Smooth muscle cell (in vitro differentiated cells): Measurements from ENCODE around the gene CFAP47. TPM values are rescaled to one million over a fixed set of nuclear protein-coding genes. Genes with fewer than 3 reads are reported as not detected.

ENCODE experiments used
- DNase-seq: peaks from one replicate; lab custom pipeline; 2025; ENCODE audit not compliant: unreplicated experiment; lab: John Stamatoyannopoulos, UW
- H2AFZ ChIP-seq: fragments of 200-600 bp; sonication (generic); 2 replicates; pipeline ENCODE4 v1.6.0; 2016; ENCODE audit warnings: antibody characterized with exemption, low read depth, mild to moderate bottlenecking
- H3F3A ChIP-seq: fragments of 200-600 bp; sonication (generic); 2 replicates; pipeline ENCODE4 v1.6.0; 2017; ENCODE audit warnings: antibody characterized with exemption, low read depth
- H3K27ac ChIP-seq: fragments of 200-600 bp; sonication (generic); 2 replicates; pipeline ENCODE4 v1.5.1; 2016; ENCODE audit warnings: low read depth, mild to moderate bottlenecking
- H3K27me3 ChIP-seq: fragments of 200-600 bp; sonication (generic); 2 replicates; pipeline ENCODE4 v1.6.1; 2016; ENCODE audit warnings: low read depth, mild to moderate bottlenecking
- H3K36me3 ChIP-seq: fragments of 200-600 bp; sonication (generic); 2 replicates; pipeline ENCODE4 v1.5.1; 2016; ENCODE audit warnings: low read depth
- H3K4me1 ChIP-seq: fragments of 200-600 bp; sonication (generic); 2 replicates; pipeline ENCODE4 v1.5.1; 2016; ENCODE audit warnings: low read depth
- H3K4me2 ChIP-seq: fragments of 200-600 bp; sonication (generic); 2 replicates; pipeline ENCODE4 v1.6.0; 2016; ENCODE audit warnings: mild to moderate bottlenecking
- H3K4me3 ChIP-seq: fragments of 200-600 bp; sonication (generic); 2 replicates; pipeline ENCODE4 v1.5.1; 2016; ENCODE audit warnings: mild to moderate bottlenecking
- H3K79me2 ChIP-seq: fragments of 200-600 bp; sonication (generic); 2 replicates; pipeline ENCODE4 v1.6.0; 2016; ENCODE audit warnings: low read depth, mild to moderate bottlenecking
- H3K9ac ChIP-seq: fragments of 200-600 bp; sonication (generic); 2 replicates; pipeline ENCODE4 v1.6.0; 2016; ENCODE audit warnings: low read depth
- H3K9me3 ChIP-seq: fragments of 200-600 bp; sonication (generic); replicated peaks from 2 replicates; pipeline ENCODE4 v1.5.1; 2016; ENCODE audit warnings: low read depth
- H4K20me1 ChIP-seq: fragments of 200-600 bp; sonication (generic); 2 replicates; pipeline ENCODE4 v1.6.0; 2016; ENCODE audit warnings: low read depth
- WGBS: methylation state at CpG from one replicate; pipeline ENCODE4 v1.1.7; 2016; ENCODE audit warnings: low lambda C conversion rate; 5-methylcytosine and 5-hydroxymethylcytosine counted together
- polyA plus RNA-seq: library from polyadenylated mRNA; unstranded; fragments of >200 nt; fragmentation: Nextera tagmentation; extraction: Ambion mirVana; gene quantifications from 2 replicates; pipeline ENCODE4 v1.2.1, GENCODE V29; 2016
- total RNA-seq: library from RNA; depleted of rRNA; stranded (reverse); fragments of >200 nt; gene quantifications from 2 replicates; pipeline ENCODE4 v1.2.3, GENCODE V29; 2014
- TF ChIP-seq, protein P1 (sequence below): fragments of 200-600 bp; sonication (generic); IDR thresholded peaks from 2 replicates; pipeline ENCODE4 v1.5.1; 2017; ENCODE audit warnings: borderline replicate concordance, mild to moderate bottlenecking, antibody characterized with exemption; ENCODE audit not compliant: insufficient read depth, poor library complexity, severe bottlenecking

Gene CFAP47
- total and polyA plus RNA-seq, 2 experiments from 2014 or later, result 0.04 to 0.22 TPM

DNA sequence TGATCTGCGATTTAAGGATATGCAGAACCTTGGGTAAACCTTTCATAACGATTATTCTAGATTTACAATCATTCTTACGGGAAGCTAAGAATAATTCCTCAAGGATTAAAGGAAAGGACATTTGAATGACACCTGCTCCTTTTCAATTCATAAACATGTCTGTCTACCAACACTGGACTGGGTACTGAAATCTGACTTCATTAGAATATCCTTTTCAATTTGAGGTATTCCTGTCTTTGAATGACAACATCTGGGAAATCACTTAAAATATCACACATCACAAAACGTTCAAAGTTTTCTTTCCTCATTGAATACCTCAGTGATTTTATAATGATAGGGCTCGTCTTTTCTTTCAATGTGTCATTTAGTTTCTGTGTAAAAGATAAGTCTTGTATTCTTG lies 87.7 kb downstream of the CFAP47 start:
- 62% methylated on average over 5 of the region's 5 CpGs for WGBS
- Histone ChIP-seq H3K4me1 (no peaks in the 10 kb centered on the region), H3K79me2 (no peaks in the 10 kb centered on the region), H3K4me3 (no peak overlapping the region), H3K27me3 (no peaks in the 10 kb centered on the region), H3K36me3 (no peaks in the 10 kb centered on the region), H3F3A (no peaks in the 10 kb centered on the region), H2AFZ (no peak overlapping the region), H4K20me1 (no peaks in the 10 kb centered on the region), H3K9me3 (no peaks in the 10 kb centered on the region), H3K9ac (no peak overlapping the region), H3K27ac (no peak overlapping the region), H3K4me2 (no peak overlapping the region)
- TF ChIP-seq, protein P1, sequence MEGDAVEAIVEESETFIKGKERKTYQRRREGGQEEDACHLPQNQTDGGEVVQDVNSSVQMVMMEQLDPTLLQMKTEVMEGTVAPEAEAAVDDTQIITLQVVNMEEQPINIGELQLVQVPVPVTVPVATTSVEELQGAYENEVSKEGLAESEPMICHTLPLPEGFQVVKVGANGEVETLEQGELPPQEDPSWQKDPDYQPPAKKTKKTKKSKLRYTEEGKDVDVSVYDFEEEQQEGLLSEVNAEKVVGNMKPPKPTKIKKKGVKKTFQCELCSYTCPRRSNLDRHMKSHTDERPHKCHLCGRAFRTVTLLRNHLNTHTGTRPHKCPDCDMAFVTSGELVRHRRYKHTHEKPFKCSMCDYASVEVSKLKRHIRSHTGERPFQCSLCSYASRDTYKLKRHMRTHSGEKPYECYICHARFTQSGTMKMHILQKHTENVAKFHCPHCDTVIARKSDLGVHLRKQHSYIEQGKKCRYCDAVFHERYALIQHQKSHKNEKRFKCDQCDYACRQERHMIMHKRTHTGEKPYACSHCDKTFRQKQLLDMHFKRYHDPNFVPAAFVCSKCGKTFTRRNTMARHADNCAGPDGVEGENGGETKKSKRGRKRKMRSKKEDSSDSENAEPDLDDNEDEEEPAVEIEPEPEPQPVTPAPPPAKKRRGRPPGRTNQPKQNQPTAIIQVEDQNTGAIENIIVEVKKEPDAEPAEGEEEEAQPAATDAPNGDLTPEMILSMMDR, result no peak
- DNase-seq, result no peak

DNA sequence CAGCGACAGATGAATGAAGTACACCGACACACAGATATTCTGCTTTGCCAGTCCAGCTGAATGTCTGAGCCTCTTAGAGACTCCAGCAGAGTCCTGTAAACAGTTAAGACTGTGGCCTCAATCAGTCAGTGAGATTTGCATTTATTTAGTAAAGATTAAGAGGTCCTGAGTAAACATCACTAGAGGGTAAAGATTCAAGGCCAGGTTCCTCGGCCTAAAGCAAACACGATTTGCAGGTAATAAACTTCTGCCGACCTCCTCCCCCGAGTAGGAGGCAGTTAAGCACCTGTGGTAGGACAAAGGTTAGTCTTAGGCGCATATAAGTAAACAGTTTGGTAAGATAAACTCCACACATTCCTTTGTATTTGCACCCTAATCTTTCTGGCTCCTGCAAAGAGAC lies 99.6 kb downstream of the CFAP47 start:
- no peak overlapping the region for H3K9ac ChIP-seq
- no peak overlapping the region for H3K4me3 ChIP-seq
- no peaks in the 10 kb centered on the region for H3K36me3 ChIP-seq
- H3K9me3 ChIP-seq, result no peaks in the 10 kb centered on the region
- H4K20me1 ChIP-seq, result no peaks in the 10 kb centered on the region
- H3F3A ChIP-seq, result no peaks in the 10 kb centered on the region
- TF ChIP-seq, protein P1, result no peak
- H3K4me2 ChIP-seq, result no peak overlapping the region
- WGBS, result 71% methylated on average over 7 of the region's 7 CpGs
- DNase-seq, result no peak
- H3K79me2 ChIP-seq, result no peaks in the 10 kb centered on the region
- no peak overlapping the region for H2AFZ ChIP-seq
- no peaks in the 10 kb centered on the region for H3K27me3 ChIP-seq
- no peak overlapping the region for H3K27ac ChIP-seq
- no peaks in the 10 kb centered on the region for H3K4me1 ChIP-seq

DNA sequence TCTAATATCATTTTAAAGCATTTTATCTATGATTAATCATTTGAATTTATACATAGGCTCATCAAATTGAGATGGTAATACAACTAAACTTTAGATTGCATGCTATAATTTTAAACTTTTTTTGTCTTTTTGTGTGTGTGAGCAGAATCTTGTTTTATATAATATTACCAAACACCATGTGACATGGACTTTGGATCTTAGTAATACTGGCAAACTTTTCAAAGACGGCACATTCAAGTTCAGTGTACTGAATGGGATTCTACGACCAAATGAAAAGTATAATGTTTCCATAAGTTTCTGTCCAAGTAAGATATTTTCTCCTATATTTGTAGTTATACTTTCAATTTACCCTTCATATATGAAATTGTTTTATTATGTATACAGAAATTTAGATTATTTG lies 116.0 kb downstream of the CFAP47 start:
- Histone ChIP-seq H3K4me3 (no peak overlapping the region), H3K4me2 (no peak overlapping the region), H3F3A (no peaks in the 10 kb centered on the region), H3K27ac (no peak overlapping the region), H3K36me3 (no peaks in the 10 kb centered on the region), H3K27me3 (no peaks in the 10 kb centered on the region), H3K9me3 (no peaks in the 10 kb centered on the region), H3K79me2 (no peaks in the 10 kb centered on the region), H3K9ac (no peak overlapping the region), H4K20me1 (no peaks in the 10 kb centered on the region), H3K4me1 (no peaks in the 10 kb centered on the region), H2AFZ (no peak overlapping the region)
- 91% methylated on average over 2 of the region's 2 CpGs for WGBS
- TF ChIP-seq, protein P1, result no peak
- DNase-seq, result no peak

DNA sequence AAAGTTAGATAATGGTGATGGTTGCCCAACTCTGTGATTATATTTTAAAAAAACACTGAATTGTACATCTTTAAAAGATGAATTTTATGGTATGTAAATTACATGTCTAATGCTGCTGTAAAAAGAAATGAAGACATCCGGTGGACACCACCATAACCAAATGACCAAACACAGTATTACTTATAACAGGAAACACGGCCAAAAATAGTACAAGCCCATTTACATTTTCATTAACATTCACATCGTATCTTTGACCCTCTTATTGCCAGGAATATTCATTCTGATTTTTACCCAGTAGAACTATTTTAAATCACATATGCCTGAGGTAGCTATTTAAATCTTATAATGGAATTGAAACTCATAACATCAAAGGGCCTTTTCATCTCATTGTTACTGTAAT lies 143.2 kb downstream of the CFAP47 start:
- H3K9ac ChIP-seq, result no peak overlapping the region
- no peaks in the 10 kb centered on the region for H3K4me1 ChIP-seq
- TF ChIP-seq, protein P1, result no peak
- H3F3A ChIP-seq, result no peaks in the 10 kb centered on the region
- no peaks in the 10 kb centered on the region for H3K9me3 ChIP-seq
- H2AFZ ChIP-seq, result no peak overlapping the region
- no peak overlapping the region for H3K4me3 ChIP-seq
- H3K36me3 ChIP-seq, result no peaks in the 10 kb centered on the region
- H3K79me2 ChIP-seq, result no peaks in the 10 kb centered on the region
- H3K27ac ChIP-seq, result no peak overlapping the region
- no peaks in the 10 kb centered on the region for H3K27me3 ChIP-seq
- no peaks in the 10 kb centered on the region for H4K20me1 ChIP-seq
- DNase-seq, result no peak
- no peak overlapping the region for H3K4me2 ChIP-seq
- 80% methylated on average over 3 of the region's 3 CpGs for WGBS
